Measurements from ENCODE around the gene ARID1B. TPM values are rescaled to one million over a fixed set of nuclear protein-coding genes. Genes with fewer than 3 reads are reported as not detected.

Gene ARID1B
- total and polyA plus RNA-seq, 2 of the 13 experiments (the other 11 are each of a cell fraction or from before 2014, with no cell fraction given) = 20.1 to 32.6 TPM

- TF ChIP-seq THAP8 (CRISPR knock-in tag; IDR thresholded peaks at IDR 0.05; ENCODE audit: borderline replicate concordance) = no peak
- TF ChIP-seq, protein P1, sequence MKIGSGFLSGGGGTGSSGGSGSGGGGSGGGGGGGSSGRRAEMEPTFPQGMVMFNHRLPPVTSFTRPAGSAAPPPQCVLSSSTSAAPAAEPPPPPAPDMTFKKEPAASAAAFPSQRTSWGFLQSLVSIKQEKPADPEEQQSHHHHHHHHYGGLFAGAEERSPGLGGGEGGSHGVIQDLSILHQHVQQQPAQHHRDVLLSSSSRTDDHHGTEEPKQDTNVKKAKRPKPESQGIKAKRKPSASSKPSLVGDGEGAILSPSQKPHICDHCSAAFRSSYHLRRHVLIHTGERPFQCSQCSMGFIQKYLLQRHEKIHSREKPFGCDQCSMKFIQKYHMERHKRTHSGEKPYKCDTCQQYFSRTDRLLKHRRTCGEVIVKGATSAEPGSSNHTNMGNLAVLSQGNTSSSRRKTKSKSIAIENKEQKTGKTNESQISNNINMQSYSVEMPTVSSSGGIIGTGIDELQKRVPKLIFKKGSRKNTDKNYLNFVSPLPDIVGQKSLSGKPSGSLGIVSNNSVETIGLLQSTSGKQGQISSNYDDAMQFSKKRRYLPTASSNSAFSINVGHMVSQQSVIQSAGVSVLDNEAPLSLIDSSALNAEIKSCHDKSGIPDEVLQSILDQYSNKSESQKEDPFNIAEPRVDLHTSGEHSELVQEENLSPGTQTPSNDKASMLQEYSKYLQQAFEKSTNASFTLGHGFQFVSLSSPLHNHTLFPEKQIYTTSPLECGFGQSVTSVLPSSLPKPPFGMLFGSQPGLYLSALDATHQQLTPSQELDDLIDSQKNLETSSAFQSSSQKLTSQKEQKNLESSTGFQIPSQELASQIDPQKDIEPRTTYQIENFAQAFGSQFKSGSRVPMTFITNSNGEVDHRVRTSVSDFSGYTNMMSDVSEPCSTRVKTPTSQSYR (CRISPR knock-in tag; IDR thresholded peaks at IDR 0.05; ENCODE audit: borderline replicate concordance) = peak; percentile 8; the same call in 1 of the 2 replicates
- TF ChIP-seq CENPX (CRISPR knock-in tag; IDR thresholded peaks at IDR 0.05) = no peak
- peak in 1 of 2 experiments; percentile 53; a peak in 1 of 4 replicates for TF ChIP-seq KLF16 (CRISPR knock-in tag; IDR thresholded peaks at IDR 0.05)
- TF ChIP-seq SALL2 (CRISPR knock-in tag; IDR thresholded peaks at IDR 0.05) = no peak
- TF ChIP-seq POLR2AphosphoS2 (IDR thresholded peaks at IDR 0.05; ENCODE audit: low read depth, low read length) = no peak
- no peak for TF ChIP-seq ATAD3A (CRISPR knock-in tag; IDR thresholded peaks at IDR 0.05)
- no peak for TF ChIP-seq ZNF180 (CRISPR knock-in tag; IDR thresholded peaks at IDR 0.05; ENCODE audit: borderline replicate concordance, low read depth)
- no peak for TF ChIP-seq ZNF121 (CRISPR knock-in tag; IDR thresholded peaks at IDR 0.05)
- no peak for TF ChIP-seq ZNF207 (IDR thresholded peaks at IDR 0.05; ENCODE audit: borderline replicate concordance)
- no peak for TF ChIP-seq ATF5 (CRISPR knock-in tag; IDR thresholded peaks at IDR 0.05; ENCODE audit: low read depth)
- TF ChIP-seq SAFB2 (CRISPR knock-in tag; IDR thresholded peaks at IDR 0.05; ENCODE audit: borderline replicate concordance, low read depth) = no peak
- no peak for TF ChIP-seq MLLT10 (CRISPR knock-in tag; IDR thresholded peaks at IDR 0.05)
- no peak for TF ChIP-seq SOX6 (IDR thresholded peaks at IDR 0.05)
- TF ChIP-seq SOX6 (CRISPR knock-in tag; IDR thresholded peaks at IDR 0.05) = 0 out of 2 replicates have a peak, but pooled peaks have one; percentile 33
- no peak for TF ChIP-seq TBL1XR1 (IDR thresholded peaks at IDR 0.05; ENCODE audit: borderline replicate concordance, low read length, partially characterized antibody)
- TF ChIP-seq, protein P2, sequence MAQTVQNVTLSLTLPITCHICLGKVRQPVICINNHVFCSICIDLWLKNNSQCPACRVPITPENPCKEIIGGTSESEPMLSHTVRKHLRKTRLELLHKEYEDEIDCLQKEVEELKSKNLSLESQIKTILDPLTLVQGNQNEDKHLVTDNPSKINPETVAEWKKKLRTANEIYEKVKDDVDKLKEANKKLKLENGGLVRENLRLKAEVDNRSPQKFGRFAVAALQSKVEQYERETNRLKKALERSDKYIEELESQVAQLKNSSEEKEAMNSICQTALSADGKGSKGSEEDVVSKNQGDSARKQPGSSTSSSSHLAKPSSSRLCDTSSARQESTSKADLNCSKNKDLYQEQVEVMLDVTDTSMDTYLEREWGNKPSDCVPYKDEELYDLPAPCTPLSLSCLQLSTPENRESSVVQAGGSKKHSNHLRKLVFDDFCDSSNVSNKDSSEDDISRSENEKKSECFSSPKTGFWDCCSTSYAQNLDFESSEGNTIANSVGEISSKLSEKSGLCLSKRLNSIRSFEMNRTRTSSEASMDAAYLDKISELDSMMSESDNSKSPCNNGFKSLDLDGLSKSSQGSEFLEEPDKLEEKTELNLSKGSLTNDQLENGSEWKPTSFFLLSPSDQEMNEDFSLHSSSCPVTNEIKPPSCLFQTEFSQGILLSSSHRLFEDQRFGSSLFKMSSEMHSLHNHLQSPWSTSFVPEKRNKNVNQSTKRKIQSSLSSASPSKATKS (CRISPR knock-in tag; IDR thresholded peaks at IDR 0.05) = no peak
- no peak for TF ChIP-seq ZNF329 (CRISPR knock-in tag; IDR thresholded peaks at IDR 0.05; ENCODE audit: low read depth)
- no peak for TF ChIP-seq ZFP36 (IDR thresholded peaks at IDR 0.05; ENCODE audit: borderline replicate concordance, low read depth, low read length, partially characterized antibody)
- peak; percentile 69; the same call in 1 of the 2 replicates for TF ChIP-seq TARDBP (CRISPR knock-in tag; IDR thresholded peaks at IDR 0.05)
- no peak for TF ChIP-seq ZNF276 (CRISPR knock-in tag; IDR thresholded peaks at IDR 0.05; ENCODE audit: low read depth)
Measured at GRCh38 chr6:157221049-157221816, 444.1 kb downstream of the ARID1B start (continued).
